GM11168 (cell line): ENCODE measurements around the gene EBF3.
"Not testable (repeated sequence)": the region's sequence is repeated elsewhere in the genome, so short reads cannot be mapped to it uniquely, and the experiment has no call there.

Experiments
- in situ Hi-C: fragments of 300-500 bp; cut with MboI; formaldehyde crosslinking; loops from one replicate; pipeline ENCODE4 v1.12.0; 2022; ENCODE audit warnings: low sequenced_read_pairs; ENCODE audit not compliant: unreplicated experiment

The EBF3 gene

GRCh38 chr10:129933456-129934092 lies 30.5 kb downstream of the EBF3 start:
- in situ Hi-C loops, result no loop called here

- in situ Hi-C loops, result no loop called here
These were observed 31.2 kb downstream of the EBF3 start for GRCh38 chr10:129932751-129933433.

GRCh38 chr10:129932182-129932581 lies 31.9 kb downstream of the EBF3 start:
- in situ Hi-C loops, result no loop called here

- in situ Hi-C loops, result no loop called here
These were observed 34.5 kb downstream of the EBF3 start for GRCh38 chr10:129929343-129930292.

- in situ Hi-C loops, result no loop called here
These were observed 36.5 kb downstream of the EBF3 start for GRCh38 chr10:129927351-129928120.

GRCh38 chr10:129926066-129927055 lies 37.7 kb downstream of the EBF3 start:
- in situ Hi-C loops, result no loop called here

GRCh38 chr10:129924375-129925085 lies 39.5 kb downstream of the EBF3 start:
- in situ Hi-C loops, result no loop called here

- in situ Hi-C loops, result no loop called here
These were observed 41.4 kb downstream of the EBF3 start for GRCh38 chr10:129922598-129923123.

- in situ Hi-C loops, result no loop called here
These were observed 42.1 kb downstream of the EBF3 start for GRCh38 chr10:129921801-129922597.

GRCh38 chr10:129921065-129921670 lies 42.9 kb downstream of the EBF3 start:
- in situ Hi-C loops, result no loop called here

GRCh38 chr10:129920187-129920586 lies 43.9 kb downstream of the EBF3 start:
- in situ Hi-C loops, result not testable (repeated sequence)

- in situ Hi-C loops, result no loop called here
These were observed 44.7 kb downstream of the EBF3 start for GRCh38 chr10:129919358-129919757.

- in situ Hi-C loops, result no loop called here
These were observed 45.2 kb downstream of the EBF3 start for GRCh38 chr10:129918836-129919235.

GRCh38 chr10:129918401-129918800 lies 45.7 kb downstream of the EBF3 start:
- in situ Hi-C loops, result no loop called here

- in situ Hi-C loops, result no loop called here
These were observed 46.1 kb downstream of the EBF3 start for GRCh38 chr10:129917936-129918335.

GRCh38 chr10:129916506-129916995 lies 47.5 kb downstream of the EBF3 start:
- in situ Hi-C loops, result no loop called here
